Epithelial cell of esophagus (primary cell): ENCODE data around the gene TENM4.

ENCODE experiments used
- DNase-seq: peaks from one replicate; pipeline ENCODE4 v3.0.0; 2010; ENCODE audit warnings: low read depth
- H3K4me3 ChIP-seq: 2 replicates; pipeline ENCODE4 v1.5.1; 2011; ENCODE audit warnings: mild to moderate bottlenecking, low read length, control low read depth
- TF ChIP-seq, protein P1 (sequence below): IDR thresholded peaks from 2 replicates; pipeline ENCODE4 v1.5.1; 2011; ENCODE audit warnings: low read depth, mild to moderate bottlenecking, low read length, control low read depth, inconsistent platforms; ENCODE audit not compliant: insufficient read depth; ENCODE audit errors: missing control alignments

Gene TENM4

DNA sequence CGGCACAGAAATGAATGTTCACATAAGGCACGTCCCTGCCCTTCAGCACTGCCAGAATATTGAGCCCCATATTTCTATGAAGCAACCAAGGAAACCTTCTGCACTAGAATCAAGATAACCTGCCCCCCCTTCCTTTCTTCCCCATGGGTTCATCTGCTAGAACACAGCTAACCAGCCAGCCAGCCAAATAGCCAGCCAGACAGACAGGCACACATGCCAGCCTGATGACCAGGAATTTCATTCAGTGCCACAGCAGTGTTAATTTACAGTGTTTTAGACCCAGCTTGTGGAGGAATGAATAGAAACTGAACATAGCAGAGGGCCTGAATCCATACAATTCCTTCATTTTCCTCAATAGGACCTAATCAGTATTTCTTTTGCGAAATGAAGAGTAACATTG is 57.0 kb downstream of the TENM4 start:
- TF ChIP-seq, protein P1, sequence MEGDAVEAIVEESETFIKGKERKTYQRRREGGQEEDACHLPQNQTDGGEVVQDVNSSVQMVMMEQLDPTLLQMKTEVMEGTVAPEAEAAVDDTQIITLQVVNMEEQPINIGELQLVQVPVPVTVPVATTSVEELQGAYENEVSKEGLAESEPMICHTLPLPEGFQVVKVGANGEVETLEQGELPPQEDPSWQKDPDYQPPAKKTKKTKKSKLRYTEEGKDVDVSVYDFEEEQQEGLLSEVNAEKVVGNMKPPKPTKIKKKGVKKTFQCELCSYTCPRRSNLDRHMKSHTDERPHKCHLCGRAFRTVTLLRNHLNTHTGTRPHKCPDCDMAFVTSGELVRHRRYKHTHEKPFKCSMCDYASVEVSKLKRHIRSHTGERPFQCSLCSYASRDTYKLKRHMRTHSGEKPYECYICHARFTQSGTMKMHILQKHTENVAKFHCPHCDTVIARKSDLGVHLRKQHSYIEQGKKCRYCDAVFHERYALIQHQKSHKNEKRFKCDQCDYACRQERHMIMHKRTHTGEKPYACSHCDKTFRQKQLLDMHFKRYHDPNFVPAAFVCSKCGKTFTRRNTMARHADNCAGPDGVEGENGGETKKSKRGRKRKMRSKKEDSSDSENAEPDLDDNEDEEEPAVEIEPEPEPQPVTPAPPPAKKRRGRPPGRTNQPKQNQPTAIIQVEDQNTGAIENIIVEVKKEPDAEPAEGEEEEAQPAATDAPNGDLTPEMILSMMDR, result no peak
- no peak overlapping the region for H3K4me3 ChIP-seq

DNA sequence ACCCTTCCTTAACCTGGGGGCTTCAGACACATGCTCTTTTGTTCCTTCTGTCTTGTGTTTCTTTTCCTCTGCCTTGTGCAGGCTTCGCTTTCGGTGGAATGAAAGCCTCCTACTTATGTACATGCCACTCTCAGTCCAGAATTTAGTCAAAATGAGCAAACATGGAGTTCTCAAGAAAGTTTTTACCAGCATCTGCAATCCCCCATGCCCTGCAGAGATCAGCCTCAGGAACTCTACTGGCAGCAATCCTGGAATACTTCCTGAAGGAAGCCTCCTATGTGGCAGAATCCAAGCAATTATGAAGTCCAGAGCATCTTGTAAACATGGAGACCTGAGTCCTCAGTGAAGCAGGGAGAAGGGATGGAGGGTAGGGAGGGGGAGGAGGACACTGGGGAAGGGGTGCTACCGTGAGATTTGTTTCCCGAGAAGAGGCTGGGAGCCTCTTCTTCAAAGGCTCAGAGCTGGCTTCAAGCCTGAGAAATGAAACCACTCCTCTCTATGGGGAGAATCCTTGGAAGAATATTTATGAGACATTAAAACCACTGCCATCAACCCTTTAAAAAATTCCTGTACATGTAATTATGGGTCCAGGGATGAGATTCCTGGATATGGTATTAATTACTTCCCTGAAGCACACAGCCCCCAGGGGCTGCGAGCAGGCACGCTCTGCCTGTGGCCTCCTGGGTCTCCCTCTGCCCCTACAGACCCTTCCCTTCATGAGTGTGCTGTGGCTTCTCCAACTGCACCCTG is 58.4 kb downstream of the TENM4 start:
- DNase-seq, result no peak
- TF ChIP-seq, protein P1, result no peak
- no peak overlapping the region for H3K4me3 ChIP-seq

More for the DNA sequence above, 57.0 kb downstream of the TENM4 start:
- no peak for DNase-seq

DNA sequence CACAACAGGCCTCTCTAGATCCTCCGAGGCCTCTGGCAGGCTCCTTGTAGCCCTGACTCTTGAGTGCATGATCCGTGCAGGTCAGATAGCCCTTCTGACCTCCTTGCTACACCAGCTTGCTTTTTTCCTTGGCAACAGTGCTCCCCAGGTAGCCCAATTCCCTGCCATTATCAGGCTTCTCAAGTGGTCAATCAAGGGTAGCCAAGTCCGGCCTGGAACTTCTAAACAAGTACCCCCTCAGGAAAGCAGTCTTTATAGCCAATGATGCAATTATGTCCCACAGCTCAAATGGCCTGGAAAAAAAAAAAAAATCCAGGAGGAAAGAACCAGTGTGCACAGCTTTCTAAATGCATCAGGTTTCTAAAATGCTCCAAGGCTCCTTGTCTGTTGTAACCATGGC is 59.8 kb downstream of the TENM4 start:
- no peak overlapping the region for H3K4me3 ChIP-seq
- DNase-seq, result no peak
- TF ChIP-seq, protein P1, result no peak

DNA sequence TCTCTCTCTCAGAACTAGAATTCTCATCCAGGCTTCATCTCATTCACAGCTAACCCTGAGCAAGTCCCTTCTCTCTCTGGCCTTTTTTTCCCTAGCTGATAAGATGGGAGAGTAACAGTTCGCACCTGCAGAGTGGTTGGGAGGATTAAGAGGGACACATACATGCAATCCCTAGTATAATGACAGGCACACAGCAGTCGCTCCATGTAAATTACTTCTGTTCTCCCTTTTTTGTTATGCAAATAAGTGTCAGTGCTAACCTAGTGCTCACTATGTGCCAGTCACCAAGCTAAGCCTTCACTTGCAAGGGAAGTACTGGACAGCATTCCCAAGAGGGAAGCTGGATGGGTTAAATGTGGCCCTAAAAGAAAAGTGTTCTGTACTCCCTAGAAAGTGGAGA is 63.4 kb downstream of the TENM4 start:
- TF ChIP-seq, protein P1, result no peak
- no peak for DNase-seq
- no peak overlapping the region for H3K4me3 ChIP-seq

DNA sequence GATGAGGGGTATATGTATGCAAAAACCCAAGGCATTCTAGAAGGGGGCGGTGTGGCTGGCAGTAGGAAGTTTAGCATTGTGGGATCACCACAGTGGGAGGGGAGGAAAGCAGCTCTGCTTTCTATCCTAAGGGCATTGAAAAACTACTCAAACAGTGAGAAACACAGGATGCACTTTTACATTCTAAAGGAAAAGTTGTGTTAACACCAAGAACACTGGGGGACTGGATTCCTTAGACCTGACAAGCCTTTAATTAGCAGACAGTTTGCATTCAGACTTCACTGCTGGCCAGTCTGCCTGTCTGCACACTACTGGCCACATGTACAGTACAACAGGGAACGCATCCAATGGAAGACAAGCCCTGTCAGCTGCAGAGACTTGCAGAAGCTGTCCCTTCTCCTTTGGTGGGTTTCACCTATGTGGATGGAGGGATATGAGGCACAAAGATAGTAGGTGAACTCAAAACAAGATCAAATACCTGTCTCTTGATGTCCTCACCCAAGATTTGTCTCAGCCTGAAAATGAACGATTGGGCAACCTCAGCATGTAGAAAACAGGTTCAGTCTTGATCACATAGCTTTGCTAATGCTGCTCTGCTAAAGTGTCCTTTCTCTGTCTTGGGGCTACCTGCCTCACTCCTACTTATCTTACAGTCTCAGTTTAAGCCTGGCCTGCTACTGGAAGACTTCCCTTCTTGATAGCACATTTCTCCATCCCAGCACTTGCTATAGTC is 64.8 kb downstream of the TENM4 start:
- peak; percentile 98 for DNase-seq
- TF ChIP-seq, protein P1, result no peak
- H3K4me3 ChIP-seq, result no peak overlapping the region

DNA sequence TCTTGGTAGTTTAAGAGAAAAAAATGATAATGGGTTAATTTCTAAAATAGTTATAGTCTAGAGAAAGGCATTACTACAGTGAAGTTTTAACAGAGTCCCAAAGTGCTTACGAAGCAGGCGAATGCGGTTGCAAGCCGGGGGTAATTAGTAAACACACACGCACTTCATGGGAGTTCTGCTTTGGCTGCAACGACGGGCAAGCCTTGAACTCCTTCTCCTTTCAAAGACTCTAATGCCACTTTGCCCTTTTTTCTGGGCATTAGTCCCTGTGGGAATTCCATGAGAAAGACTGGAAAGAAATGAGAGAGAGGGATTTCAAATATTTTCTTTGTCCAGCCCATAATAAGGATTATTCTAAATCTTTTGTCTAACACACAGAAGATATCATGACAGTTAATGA is 66.1 kb downstream of the TENM4 start:
- TF ChIP-seq, protein P1, result no peak
- no peak for DNase-seq
- no peak overlapping the region for H3K4me3 ChIP-seq
